GM19467 (cell line): Measurements from ENCODE around the gene FAM131C.
"Not testable (repeated sequence)": the region's sequence is repeated elsewhere in the genome, so short reads cannot be mapped to it uniquely, and the experiment has no call there.

Experiments
- ATAC-seq: cut with Tn5 transposase; IDR thresholded peaks from one replicate; pipeline ENCODE4 v1.9.1; 2021; ENCODE audit warnings: mild to moderate bottlenecking, moderate library complexity; ENCODE audit not compliant: unreplicated experiment

FAM131C gene

GRCh38 chr1:16062687-16063075, 10.8 kb downstream of the FAM131C start:
- ATAC-seq = not testable (repeated sequence)

DNA sequence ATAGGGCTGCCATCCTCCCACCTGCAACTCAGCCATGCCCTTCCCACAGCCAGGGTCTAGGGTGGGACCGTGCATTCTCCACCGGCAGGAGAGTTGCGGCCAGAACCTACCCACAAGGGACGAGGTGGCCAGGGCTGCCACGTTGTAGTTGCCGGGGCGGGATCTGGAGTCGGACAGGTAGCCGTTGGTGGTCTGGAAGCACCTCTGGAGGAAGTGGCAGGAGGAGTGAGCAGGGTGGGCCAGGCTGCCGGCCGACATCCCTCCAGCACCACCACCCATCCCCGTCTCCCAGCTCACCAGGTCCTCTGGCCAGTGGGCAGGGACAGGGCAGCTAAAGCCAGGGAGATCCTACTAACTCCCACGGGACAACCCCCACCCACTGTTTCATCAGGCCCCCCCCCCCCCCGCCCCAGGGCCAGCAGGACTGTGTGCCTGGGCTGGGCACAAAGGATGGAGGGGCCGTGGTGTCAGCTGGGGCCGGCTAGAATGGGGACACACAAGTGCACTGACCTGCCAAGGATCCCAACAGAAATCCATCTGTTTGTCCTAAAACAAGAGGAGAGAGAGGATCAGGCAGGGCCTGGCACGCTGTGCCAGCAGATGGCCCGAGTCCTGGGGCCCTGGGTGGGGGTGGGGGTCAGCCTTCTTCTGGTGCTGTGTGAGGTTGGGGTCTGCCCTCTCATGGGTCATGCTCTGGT, 11.3 kb downstream of the FAM131C start:
- not testable (repeated sequence) for ATAC-seq

DNA sequence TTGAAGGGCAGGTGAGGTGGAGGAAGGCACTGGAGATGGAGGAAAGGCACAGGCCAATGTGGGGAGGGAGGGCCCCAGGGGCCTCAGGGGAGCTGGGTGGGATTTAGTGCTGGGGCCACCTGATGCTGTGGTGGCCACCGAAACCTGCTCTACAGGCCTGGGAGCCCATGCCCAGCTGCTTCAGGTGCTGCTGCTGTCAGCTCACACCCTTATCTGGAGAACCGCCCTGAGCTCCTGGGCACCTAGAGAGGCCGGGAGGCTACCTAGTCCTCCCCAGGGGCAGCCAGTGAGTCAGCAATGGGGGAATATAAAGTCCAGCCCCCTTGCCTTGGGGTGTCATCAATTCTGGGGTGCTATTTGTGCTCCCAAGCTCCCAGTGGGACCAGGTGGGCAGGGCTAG, 12.2 kb downstream of the FAM131C start:
- ATAC-seq = no peak

GRCh38 chr1:16058394-16059120, 14.9 kb downstream of the FAM131C start:
- not testable (repeated sequence) for ATAC-seq

DNA sequence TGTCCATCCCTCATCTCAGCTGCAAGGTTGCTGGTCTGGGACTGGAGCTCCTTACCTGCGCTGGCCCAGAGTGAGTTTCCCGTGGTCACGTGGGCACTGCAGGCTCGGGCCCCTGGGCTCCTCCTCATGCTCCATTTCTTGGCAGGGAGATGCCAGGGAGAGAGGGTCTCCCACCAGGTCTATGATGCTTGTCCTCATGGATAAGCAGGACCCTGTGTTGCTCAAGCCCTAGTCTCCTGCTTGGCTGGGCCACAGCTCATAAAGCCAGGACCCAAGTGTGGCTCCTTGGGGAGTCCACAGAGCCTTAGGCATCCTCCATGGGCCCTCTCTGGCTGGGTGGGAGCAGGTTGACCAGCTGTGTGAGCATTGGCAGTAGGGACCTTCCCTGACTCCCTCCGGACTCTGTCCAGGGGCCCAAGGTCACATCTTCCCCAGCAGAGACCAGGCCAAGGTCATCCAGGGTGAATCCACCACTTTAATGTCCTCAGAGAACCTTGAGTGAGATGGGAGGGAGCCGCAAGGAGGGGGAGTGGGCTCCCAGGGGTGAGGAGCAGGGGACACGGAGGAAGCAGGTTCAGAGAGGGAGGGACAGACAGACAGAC, 16.0 kb downstream of the FAM131C start:
- not testable (repeated sequence) for ATAC-seq

DNA sequence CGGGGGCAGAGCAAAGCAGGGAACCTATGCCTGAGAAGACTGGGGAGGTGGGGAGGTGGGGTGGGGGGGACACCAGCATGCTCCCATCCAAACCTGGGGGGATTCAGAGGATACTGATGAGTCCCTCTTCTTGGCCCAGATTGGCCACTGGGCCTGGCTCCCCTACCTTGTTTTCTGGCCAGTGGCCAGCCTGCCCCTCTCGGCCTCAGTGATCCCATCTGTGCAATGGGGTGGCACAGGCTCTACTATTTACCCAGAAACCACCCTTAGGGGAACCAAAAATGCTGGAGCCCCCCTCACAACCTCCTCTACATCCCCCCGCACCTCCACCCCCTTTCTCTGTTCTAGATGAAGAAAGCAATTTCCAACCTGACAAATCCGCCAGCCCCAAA, 16.9 kb downstream of the FAM131C start:
- ATAC-seq = not testable (repeated sequence)

DNA sequence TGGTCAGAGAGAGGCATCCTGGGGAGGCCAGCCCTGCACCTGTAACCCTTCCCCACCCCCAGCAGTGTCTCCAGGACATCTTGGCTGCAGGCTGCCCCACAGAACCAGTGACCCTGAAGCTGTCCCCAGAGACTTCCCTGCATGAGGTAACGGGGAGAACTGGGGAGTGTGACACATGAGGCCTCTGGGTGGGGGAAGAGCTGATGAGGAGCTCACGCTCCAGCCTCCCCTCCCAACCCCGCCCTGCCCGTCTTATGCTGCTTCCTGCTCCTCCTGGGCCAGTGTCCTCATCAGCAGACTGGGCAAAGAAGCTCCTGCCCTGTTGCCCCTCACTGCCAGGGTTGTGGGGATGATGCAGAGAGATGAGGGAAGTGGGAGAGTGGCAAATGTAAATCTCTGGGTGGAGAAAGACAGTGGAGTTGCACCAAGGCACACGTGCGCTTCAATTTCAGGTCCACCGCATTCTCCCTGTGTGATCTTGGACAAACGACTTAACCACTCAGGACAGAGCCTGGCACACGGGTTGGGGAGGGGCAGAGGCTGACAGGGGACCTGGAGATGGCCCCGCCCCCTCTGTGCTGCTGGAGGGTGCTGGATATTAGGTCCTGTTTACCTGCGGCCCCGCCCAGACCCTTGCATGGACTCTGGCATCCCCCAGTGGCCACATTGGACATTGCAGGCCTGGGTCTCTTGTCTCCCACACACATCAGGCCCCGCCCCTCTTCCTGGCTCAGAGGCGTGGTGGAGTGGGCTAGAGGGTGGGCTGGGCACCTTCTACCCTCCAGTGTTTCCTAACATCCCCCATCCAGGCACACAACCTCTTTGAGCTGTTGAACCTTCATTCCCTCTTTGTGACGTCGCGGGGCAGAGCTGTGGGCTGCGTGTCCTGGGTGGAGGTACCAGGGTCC, 17.6 kb downstream of the FAM131C start:
- peak; percentile 73 for ATAC-seq

DNA sequence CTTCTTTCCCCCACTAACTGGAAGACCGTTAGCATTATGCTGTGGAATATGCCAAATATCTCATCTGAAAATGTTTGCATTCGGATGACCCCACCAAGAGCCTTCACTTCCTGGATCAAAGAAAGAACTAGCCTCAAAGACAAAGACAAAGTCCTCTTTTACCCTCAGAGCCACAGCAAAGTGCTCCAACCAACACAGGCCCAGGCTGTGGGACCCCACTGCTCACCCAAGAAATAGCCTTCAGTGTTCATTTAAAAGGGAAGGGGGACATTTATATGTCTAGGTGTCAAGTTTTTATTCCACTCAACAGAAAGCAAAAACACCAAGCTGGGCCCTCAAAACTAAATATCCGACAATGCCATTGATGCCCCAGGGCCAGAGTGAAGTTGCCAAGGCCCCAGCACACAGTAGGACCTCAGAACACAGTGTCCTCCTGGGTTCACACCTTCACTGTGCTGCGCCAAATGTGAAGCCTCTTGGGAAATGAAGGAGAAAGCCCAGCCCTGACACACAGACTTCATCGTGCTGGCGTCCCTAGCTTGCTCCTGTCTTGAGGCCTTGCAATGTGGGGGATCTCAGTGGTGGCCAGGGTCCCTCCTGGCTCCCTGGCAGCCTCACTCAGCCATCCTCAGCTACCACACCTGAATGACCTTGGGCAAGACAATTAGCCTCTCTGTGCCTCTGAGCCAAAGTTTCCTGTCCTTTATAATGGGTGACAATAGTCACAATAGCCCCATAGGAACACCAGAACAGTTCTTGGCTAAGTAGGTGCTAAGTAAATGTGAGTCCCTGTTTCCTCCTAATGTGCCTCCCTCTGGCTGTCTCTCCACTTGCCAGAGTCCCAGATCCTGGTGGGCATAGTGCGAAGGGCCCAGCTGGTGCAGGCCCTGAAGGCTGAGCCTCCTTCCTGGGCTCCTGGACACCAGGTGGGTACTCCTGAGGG, 18.6 kb downstream of the FAM131C start:
- no peak for ATAC-seq

DNA sequence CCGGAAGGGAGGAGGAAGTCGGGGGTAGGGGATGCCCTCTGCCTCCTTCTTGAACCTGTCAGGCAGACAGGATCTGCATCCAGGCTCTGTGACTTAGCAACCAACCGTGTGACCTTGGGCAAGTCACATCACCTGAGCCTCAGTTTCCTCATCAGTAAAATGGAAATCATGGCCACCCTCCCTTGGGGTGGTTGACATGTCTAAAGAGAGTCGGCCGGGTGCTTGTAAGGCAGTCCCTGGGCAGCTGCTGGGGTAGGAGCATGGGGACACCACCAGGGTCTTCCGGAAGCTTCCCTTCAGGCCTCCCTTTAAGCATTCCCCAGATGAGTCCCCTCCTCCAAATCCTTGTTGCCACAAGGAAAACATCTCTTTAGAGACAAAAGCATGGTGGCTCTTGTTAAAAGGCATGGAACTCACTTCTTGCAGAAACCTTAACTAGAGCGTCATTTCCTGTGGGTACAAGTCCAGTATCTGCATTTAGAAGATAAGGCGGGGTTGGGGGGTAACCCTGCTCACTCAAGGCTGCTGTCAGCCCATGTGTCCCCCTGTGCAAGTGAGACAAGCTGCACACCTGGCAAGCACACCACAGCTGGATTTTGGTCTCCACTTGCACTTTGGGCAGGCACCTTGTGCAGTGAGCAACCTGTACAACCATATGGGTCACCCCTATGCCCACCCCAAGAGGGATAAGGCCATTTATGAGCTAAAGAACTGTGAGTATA, 19.5 kb downstream of the FAM131C start:
- no peak for ATAC-seq

DNA sequence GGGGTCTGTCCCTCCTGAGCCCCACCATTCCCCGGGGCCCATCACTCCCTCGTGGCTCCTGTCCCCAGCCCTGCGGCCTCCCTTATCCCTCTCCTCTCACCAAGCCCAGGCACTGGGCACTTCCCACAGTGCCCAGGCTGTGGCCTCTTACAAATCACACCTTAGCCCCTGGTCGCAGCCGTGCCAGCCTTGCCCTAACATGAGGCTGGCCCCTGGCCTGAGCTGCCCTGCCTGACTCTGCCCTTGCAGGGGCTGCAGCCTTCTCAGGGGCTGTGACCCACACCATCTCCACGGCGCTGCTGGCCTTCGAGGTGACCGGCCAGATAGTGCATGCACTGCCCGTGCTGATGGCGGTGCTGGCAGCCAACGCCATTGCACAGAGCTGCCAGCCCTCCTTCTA, 21.5 kb downstream of the FAM131C start:
- ATAC-seq = not testable (repeated sequence)

DNA sequence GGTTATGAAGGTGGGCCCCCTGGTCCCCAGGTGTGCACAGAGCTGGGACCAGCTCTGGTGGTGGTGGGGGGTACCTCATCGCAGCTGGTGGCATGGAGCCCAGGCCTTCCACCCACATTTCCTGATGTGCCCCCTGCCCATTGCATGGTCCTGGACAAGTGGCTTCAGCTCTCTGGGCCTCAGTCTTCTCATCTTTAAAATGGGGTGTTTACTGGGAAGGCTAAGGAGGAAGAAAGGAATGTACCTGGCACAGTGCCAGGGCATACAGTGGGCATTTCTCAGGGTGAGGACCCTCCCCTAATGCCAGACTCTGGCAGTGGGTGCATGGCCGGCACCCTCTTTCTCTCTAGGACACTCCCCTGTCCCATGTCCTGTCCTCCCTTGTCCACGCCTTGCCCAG, 22.4 kb downstream of the FAM131C start:
- ATAC-seq = no peak

- ATAC-seq = no peak
These were observed 23.1 kb downstream of the FAM131C start for GRCh38 chr1:16050328-16050727.

DNA sequence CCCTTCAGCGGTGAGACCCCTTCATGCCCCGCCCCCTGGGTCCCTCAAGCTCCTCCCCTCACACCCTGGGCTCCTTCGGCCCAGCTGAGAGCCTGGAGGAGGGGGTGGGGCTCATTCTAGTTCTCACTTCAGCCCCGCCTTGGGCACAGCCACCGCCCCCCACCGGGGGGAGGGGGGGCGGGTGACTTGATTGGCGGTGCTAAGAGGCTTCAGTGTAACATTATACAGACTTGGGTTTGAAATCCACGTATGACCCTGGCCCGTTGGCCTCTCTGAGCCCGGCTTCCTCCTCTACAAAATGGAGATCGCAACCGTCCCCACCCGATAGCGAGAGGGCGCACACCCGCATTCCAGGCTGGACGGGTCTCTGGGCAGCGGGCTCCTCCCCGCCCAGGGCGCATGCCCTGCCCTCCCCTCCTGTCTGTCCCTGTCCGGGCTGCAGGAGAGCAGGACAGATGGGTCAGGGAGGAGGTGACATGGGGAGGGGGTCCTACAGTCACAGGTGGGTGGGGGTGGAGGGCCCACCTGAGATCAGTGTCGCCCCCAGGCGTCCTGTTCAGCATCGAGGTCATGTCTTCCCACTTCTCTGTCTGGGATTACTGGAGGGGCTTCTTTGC, 24.8 kb downstream of the FAM131C start:
- ATAC-seq = no peak

DNA sequence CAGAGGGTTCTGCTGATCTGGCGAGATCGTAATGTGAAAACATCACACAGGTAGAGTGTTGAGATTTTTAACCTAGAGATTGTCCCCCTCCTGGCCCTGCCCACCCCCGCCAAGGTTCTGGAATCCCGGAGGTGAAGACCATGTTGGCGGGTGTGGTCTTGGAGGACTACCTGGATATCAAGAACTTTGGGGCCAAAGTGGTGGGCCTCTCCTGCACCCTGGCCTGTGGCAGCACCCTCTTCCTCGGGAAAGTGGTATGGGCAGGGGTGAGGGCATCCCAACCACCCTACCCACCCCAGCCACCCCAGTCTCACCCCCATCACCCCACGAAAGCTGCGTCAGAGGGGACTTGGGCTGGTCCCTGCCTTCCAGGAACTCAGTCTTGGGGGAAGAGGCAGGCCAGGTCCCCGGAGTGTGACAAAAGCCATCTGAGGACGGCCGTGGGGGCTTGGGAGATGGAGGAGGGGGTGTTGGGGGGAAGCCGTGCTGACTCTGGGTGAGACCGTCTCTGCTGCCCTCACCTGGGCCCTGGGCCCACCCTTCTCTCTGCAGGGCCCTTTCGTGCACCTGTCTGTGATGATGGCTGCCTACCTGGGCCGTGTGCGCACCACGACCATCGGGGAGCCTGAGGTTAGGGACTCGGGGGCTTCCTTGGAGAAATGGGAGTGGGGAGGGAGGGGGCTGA, 25.5 kb downstream of the FAM131C start:
- no peak for ATAC-seq

DNA sequence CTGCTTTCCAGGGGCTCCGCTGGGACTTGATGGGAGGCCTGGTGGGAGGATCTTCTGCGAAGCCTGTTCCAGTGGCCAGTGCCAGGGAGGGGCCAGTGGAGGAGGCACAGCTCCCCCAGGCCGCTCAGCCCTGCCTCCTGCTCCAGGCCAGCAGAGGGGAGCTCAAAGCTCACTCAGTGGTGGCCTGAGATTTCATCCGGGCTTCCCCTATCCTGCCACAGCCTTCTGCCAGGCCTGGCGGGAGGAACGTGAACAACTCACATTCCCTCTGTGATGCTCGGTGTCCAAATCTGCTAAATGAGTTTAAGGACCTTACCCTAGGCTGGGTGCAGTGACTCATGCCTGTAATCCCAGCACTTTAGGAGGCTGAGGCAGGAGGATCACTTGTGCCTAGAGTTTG, 26.6 kb downstream of the FAM131C start:
- no peak for ATAC-seq

DNA sequence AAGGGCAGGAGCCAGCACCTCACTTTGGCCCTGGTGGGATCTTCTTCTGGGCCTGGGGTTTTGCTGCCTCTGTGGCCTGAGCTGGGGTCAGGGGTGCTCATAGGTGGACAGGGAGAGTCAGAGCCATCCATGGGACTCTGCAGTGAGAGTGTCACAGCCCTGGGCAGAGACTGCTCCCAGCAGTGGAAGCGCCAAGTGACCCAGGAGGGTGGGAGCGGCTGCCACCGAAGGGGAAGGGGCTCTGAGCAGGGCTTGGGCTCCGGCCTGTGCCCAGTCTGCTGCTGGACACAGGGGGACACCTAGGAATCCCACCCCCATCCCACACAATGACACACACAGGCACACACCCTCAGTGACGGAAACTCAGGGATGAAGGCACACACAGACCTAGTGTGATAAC, 29.5 kb downstream of the FAM131C start:
- ATAC-seq = no peak

GRCh38 chr1:16043521-16043920, 29.9 kb downstream of the FAM131C start, which contains the start of gene CLCNKB:
CLCNKB (plus strand) TSS chr1:16043782; CDS start chr1:16044493, 711 bp downstream.
- no peak for ATAC-seq

DNA sequence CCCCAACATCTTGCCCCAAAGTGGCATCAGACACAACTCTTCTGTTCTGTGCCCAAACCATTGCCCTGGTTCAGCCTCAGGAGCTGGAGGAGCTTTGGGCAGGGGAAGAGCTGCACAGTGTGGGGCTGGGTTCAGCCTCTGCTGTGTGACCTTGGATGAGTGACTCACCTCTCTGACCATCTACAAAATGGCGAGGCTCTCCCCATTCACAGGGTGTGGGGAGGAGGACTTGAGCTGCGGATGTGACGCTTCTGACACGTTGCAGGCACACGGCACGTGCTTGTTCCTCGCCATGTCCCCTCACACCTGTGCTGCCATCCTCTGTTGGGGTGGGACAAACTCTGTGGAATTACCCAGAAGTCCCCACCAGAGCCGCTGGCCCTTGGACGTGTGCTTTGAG, 30.8 kb downstream of the FAM131C start:
- not testable (repeated sequence) for ATAC-seq
